Measurements from ENCODE around the gene KIF26B. TPM values are rescaled to one million over a fixed set of nuclear protein-coding genes. Genes with fewer than 3 reads are reported as not detected.

KIF26B gene
- total RNA-seq, 5 donors from 2014 or later (not counting 1 experiment from before 2014, with no cell fraction given), result 0.03 to 0.06 (median 0.05) TPM; not detected in 2

- H3K4me3 ChIP-seq (ENCODE audit: control insufficient read depth in 1 of 2, extremely low read depth in 1 of 2, low read length in 1 of 2), result no peak overlapping the region
- Mint-ChIP-seq H3K27me3 (peaks cover 0 to 2% of the 10 kb centered on the region in 2 donors), H3K9me3 (no peaks in the 10 kb centered on the region), H3K4me1 (no peaks in the 10 kb centered on the region), H3K36me3 (no peaks in the 10 kb centered on the region), H3K4me3 (no peak overlapping the region), H3K27ac (no peak overlapping the region)
- ATAC-seq (replicated peaks in 1 of 4) (no peak), DNase-seq (no peak)
- H3K27me3 ChIP-seq (replicated peaks in 1 of 2; ENCODE audit: control insufficient read depth in 2 of 2, extremely low read depth in 1 of 2, insufficient read depth in 2 of 2, low read length in 1 of 2), result peaks cover 0 to 4% of the 10 kb centered on the region in 2 experiments
- H3K27ac ChIP-seq (ENCODE audit: low read length), result no peak overlapping the region
- ChIA-PET POLR2A (no interaction called here), CTCF (no interaction called here)
- no peaks in the 10 kb centered on the region for H3K4me1 ChIP-seq (ENCODE audit: control insufficient read depth in 1 of 2, extremely low read depth in 1 of 2, insufficient read depth in 2 of 2, low read length in 2 of 2)
- WGBS (ENCODE audit: insufficient coverage), result 82% methylated on average over 2 of the region's 6 CpGs
- no peaks in the 10 kb centered on the region for H3K9me3 ChIP-seq
- H3K36me3 ChIP-seq (ENCODE audit: control insufficient read depth in 2 of 2, extremely low read depth in 1 of 2, insufficient read depth in 1 of 2, low read length in 1 of 2), result no peaks in the 10 kb centered on the region
These were observed 67.0 kb downstream of the KIF26B start for GRCh38 chr1:245221805-245222204.

GRCh38 chr1:245222931-245223595, 68.3 kb downstream of the KIF26B start:
- Histone ChIP-seq H3K4me1 (ENCODE audit: control insufficient read depth in 1 of 2, extremely low read depth in 1 of 2, insufficient read depth in 2 of 2, low read length in 2 of 2) (no peaks in the 10 kb centered on the region), H3K4me3 (ENCODE audit: control insufficient read depth in 1 of 2, extremely low read depth in 1 of 2, low read length in 1 of 2) (no peak overlapping the region), H3K27ac (ENCODE audit: low read length) (no peak overlapping the region), H3K36me3 (ENCODE audit: control insufficient read depth in 2 of 2, extremely low read depth in 1 of 2, insufficient read depth in 1 of 2, low read length in 1 of 2) (no peaks in the 10 kb centered on the region), H3K27me3 (replicated peaks in 1 of 2; ENCODE audit: control insufficient read depth in 2 of 2, extremely low read depth in 1 of 2, insufficient read depth in 2 of 2, low read length in 1 of 2) (peaks cover 0 to 4% of the 10 kb centered on the region in 2 experiments), H3K9me3 (no peaks in the 10 kb centered on the region)
- CTCF ChIA-PET, result no interaction called here
- no peak overlapping the region for H3K4me3 Mint-ChIP-seq
- H3K27ac Mint-ChIP-seq, result no peak overlapping the region
- no CpG with 5 or more reads among the region's 2 CpGs for WGBS (ENCODE audit: insufficient coverage)
- H3K4me1 Mint-ChIP-seq, result no peaks in the 10 kb centered on the region
- H3K36me3 Mint-ChIP-seq, result no peaks in the 10 kb centered on the region
- POLR2A ChIA-PET, result no interaction called here
- ATAC-seq (replicated peaks in 1 of 4), result no peak
- peaks cover 2% of the 10 kb centered on the region in 2 donors for H3K27me3 Mint-ChIP-seq
- no peak for DNase-seq
- H3K9me3 Mint-ChIP-seq, result no peaks in the 10 kb centered on the region

- Histone ChIP-seq H3K4me3 (ENCODE audit: control insufficient read depth in 1 of 2, extremely low read depth in 1 of 2, low read length in 1 of 2) (no peak overlapping the region), H3K36me3 (ENCODE audit: control insufficient read depth in 2 of 2, extremely low read depth in 1 of 2, insufficient read depth in 1 of 2, low read length in 1 of 2) (no peaks in the 10 kb centered on the region), H3K4me1 (ENCODE audit: control insufficient read depth in 1 of 2, extremely low read depth in 1 of 2, insufficient read depth in 2 of 2, low read length in 2 of 2) (no peaks in the 10 kb centered on the region), H3K27me3 (replicated peaks in 1 of 2; ENCODE audit: control insufficient read depth in 2 of 2, extremely low read depth in 1 of 2, insufficient read depth in 2 of 2, low read length in 1 of 2) (no peaks in the 10 kb centered on the region), H3K27ac (ENCODE audit: low read length) (no peak overlapping the region), H3K9me3 (no peaks in the 10 kb centered on the region)
- no peaks in the 10 kb centered on the region for H3K36me3 Mint-ChIP-seq
- H3K4me3 Mint-ChIP-seq, result no peak overlapping the region
- no peaks in the 10 kb centered on the region for H3K4me1 Mint-ChIP-seq
- ChIA-PET CTCF (no interaction called here), POLR2A (no interaction called here)
- H3K27ac Mint-ChIP-seq, result no peak overlapping the region
- 82% methylated on average over 11 of the region's 16 CpGs for WGBS (ENCODE audit: insufficient coverage)
- H3K27me3 Mint-ChIP-seq, result peaks cover 0 to 3% of the 10 kb centered on the region in 2 donors
- no peak for ATAC-seq (replicated peaks in 1 of 4)
- no peaks in the 10 kb centered on the region for H3K9me3 Mint-ChIP-seq
- DNase-seq, result no peak
These were observed 70.8 kb downstream of the KIF26B start for GRCh38 chr1:245225322-245226202.

- no peaks in the 10 kb centered on the region for H3K4me1 ChIP-seq (ENCODE audit: control insufficient read depth in 1 of 2, extremely low read depth in 1 of 2, insufficient read depth in 2 of 2, low read length in 2 of 2)
- Mint-ChIP-seq H3K9me3 (no peaks in the 10 kb centered on the region), H3K27me3 (peaks cover 0 to 3% of the 10 kb centered on the region in 2 donors), H3K27ac (no peak overlapping the region), H3K4me1 (no peaks in the 10 kb centered on the region), H3K36me3 (no peaks in the 10 kb centered on the region), H3K4me3 (no peak overlapping the region)
- POLR2A ChIA-PET, result no interaction called here
- no peaks in the 10 kb centered on the region for H3K27me3 ChIP-seq (replicated peaks in 1 of 2; ENCODE audit: control insufficient read depth in 2 of 2, extremely low read depth in 1 of 2, insufficient read depth in 2 of 2, low read length in 1 of 2)
- H3K9me3 ChIP-seq, result no peaks in the 10 kb centered on the region
- DNase-seq (no peak), ATAC-seq (replicated peaks in 1 of 4) (no peak)
- no peaks in the 10 kb centered on the region for H3K36me3 ChIP-seq (ENCODE audit: control insufficient read depth in 2 of 2, extremely low read depth in 1 of 2, insufficient read depth in 1 of 2, low read length in 1 of 2)
- no peak overlapping the region for H3K4me3 ChIP-seq (ENCODE audit: control insufficient read depth in 1 of 2, extremely low read depth in 1 of 2, low read length in 1 of 2)
- WGBS (ENCODE audit: insufficient coverage), result 82% methylated on average over 3 of the region's 5 CpGs
- H3K27ac ChIP-seq (ENCODE audit: low read length), result no peak overlapping the region
- CTCF ChIA-PET, result no interaction called here
These were observed 71.4 kb downstream of the KIF26B start for GRCh38 chr1:245226203-245226499.

GRCh38 chr1:245229051-245229450, 74.3 kb downstream of the KIF26B start:
- POLR2A ChIA-PET, result no interaction called here
- no peaks in the 10 kb centered on the region for H3K4me1 Mint-ChIP-seq
- no peak for ATAC-seq (replicated peaks in 1 of 4)
- no peak overlapping the region for H3K4me3 Mint-ChIP-seq
- Histone ChIP-seq H3K27me3 (replicated peaks in 1 of 2; ENCODE audit: control insufficient read depth in 2 of 2, extremely low read depth in 1 of 2, insufficient read depth in 2 of 2, low read length in 1 of 2) (no peaks in the 10 kb centered on the region), H3K36me3 (ENCODE audit: control insufficient read depth in 2 of 2, extremely low read depth in 1 of 2, insufficient read depth in 1 of 2, low read length in 1 of 2) (no peaks in the 10 kb centered on the region), H3K4me1 (ENCODE audit: control insufficient read depth in 1 of 2, extremely low read depth in 1 of 2, insufficient read depth in 2 of 2, low read length in 2 of 2) (no peaks in the 10 kb centered on the region), H3K4me3 (ENCODE audit: control insufficient read depth in 1 of 2, extremely low read depth in 1 of 2, low read length in 1 of 2) (no peak overlapping the region), H3K9me3 (no peaks in the 10 kb centered on the region), H3K27ac (ENCODE audit: low read length) (no peak overlapping the region)
- CTCF ChIA-PET, result no interaction called here
- WGBS (ENCODE audit: insufficient coverage), result 100% methylated on average over 3 of the region's 8 CpGs
- no peak overlapping the region for H3K27ac Mint-ChIP-seq
- H3K9me3 Mint-ChIP-seq, result no peaks in the 10 kb centered on the region
- no peaks in the 10 kb centered on the region for H3K36me3 Mint-ChIP-seq
- no peak for DNase-seq
- peaks cover 0 to 3% of the 10 kb centered on the region in 2 donors for H3K27me3 Mint-ChIP-seq

- Mint-ChIP-seq H3K4me1 (no peaks in the 10 kb centered on the region), H3K27me3 (peaks cover 0 to 9% of the 10 kb centered on the region in 2 donors), H3K9me3 (no peaks in the 10 kb centered on the region), H3K27ac (no peak overlapping the region), H3K4me3 (no peak overlapping the region), H3K36me3 (no peaks in the 10 kb centered on the region)
- CTCF ChIA-PET, result no interaction called here
- peaks cover 0 to 10% of the 10 kb centered on the region in 2 experiments for H3K27me3 ChIP-seq (replicated peaks in 1 of 2; ENCODE audit: control insufficient read depth in 2 of 2, extremely low read depth in 1 of 2, insufficient read depth in 2 of 2, low read length in 1 of 2)
- H3K4me3 ChIP-seq (ENCODE audit: control insufficient read depth in 1 of 2, extremely low read depth in 1 of 2, low read length in 1 of 2), result no peak overlapping the region
- H3K9me3 ChIP-seq, result no peaks in the 10 kb centered on the region
- DNase-seq (no peak), ATAC-seq (replicated peaks in 1 of 4) (no peak)
- no peaks in the 10 kb centered on the region for H3K4me1 ChIP-seq (ENCODE audit: control insufficient read depth in 1 of 2, extremely low read depth in 1 of 2, insufficient read depth in 2 of 2, low read length in 2 of 2)
- POLR2A ChIA-PET, result no interaction called here
- no peaks in the 10 kb centered on the region for H3K36me3 ChIP-seq (ENCODE audit: control insufficient read depth in 2 of 2, extremely low read depth in 1 of 2, insufficient read depth in 1 of 2, low read length in 1 of 2)
- no CpG with 5 or more reads among the region's 6 CpGs for WGBS (ENCODE audit: insufficient coverage)
- H3K27ac ChIP-seq (ENCODE audit: low read length), result no peak overlapping the region
These were observed 78.1 kb downstream of the KIF26B start for GRCh38 chr1:245232931-245233330.
